Fibroblast of skin of left biceps (primary cell): ENCODE data around the gene KLHL4.
"Not testable (repeated sequence)": the region's sequence is repeated elsewhere in the genome, so short reads cannot be mapped to it uniquely, and the experiment has no call there.

Experiments used
- DNase-seq, 2 experiments: peaks; one replicate each; pipeline ENCODE4 v3.0.0-alpha.2; 2013; ENCODE audit warnings: low read depth in 2 of 2

Gene KLHL4

GRCh38 chrX:87663421-87663820 lies 145.8 kb downstream of the KLHL4 start:
- no peak for DNase-seq

DNA sequence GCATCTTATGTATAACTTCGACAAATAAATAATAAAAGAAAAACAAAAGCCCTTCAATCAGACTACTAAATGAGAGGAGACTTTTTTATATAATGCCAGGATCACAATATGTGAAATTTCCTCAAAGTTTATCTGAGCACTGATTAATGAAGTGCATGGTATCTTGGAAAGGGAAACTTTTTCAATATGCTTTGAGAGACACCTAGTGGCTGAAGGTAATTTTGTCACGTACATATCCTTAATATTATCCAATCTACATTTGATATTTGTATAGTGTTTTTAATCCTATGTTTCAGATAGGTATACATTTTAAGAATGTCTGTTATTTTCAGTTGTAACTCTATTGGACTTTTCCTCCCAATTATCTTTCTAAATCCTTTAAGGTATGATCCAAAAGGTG lies 146.8 kb downstream of the KLHL4 start:
- DNase-seq, result peak in 1 of 2 experiments; percentile 1

DNA sequence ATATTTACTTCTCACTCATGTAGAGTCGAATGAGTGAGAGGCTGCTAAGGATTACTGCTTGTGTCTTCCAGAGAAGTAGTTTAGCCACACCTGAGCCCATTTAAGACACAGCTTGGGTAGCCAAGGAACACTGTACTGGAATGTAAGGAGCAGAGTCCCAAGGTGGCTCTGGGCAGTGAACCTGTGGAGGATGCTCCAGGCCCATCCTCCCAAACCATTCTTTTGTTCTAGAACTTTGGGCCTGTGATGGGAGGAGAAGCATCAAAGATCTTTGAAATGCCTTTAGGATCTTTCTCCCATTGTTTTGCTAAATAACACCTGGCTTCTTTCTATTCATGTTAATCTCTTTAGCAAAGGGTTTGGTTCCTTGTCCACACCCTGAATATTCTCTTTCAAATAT lies 162.2 kb downstream of the KLHL4 start:
- DNase-seq, result no peak

GRCh38 chrX:87687703-87688102 lies 170.1 kb downstream of the KLHL4 start:
- DNase-seq, result no peak

- DNase-seq, result not testable (repeated sequence)
Measured at GRCh38 chrX:87688113-87688748, 170.6 kb downstream of the KLHL4 start.

GRCh38 chrX:87689218-87689617 lies 171.6 kb downstream of the KLHL4 start:
- not testable (repeated sequence) for DNase-seq

DNA sequence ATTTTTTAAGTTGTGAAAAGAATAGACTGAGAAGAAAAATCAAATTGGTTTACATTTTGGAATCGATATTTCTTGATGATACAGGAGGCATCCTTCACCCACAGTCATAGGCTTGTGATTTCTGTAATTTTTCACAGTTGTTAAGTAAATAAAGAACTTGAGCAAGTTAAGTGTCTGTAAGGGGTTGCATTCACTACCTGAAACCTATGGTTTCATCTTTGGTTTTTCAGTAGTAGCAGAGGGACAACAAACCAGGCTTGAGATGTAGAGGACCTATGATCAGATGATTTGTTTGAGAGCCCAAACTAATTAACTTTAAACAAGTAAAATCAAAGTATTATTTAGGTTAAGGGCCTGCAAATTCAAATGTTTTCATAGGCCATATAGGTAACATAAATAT lies 175.6 kb downstream of the KLHL4 start:
- no peak for DNase-seq

- DNase-seq, result no peak
Measured at GRCh38 chrX:87697409-87697808, 179.8 kb downstream of the KLHL4 start.

DNA sequence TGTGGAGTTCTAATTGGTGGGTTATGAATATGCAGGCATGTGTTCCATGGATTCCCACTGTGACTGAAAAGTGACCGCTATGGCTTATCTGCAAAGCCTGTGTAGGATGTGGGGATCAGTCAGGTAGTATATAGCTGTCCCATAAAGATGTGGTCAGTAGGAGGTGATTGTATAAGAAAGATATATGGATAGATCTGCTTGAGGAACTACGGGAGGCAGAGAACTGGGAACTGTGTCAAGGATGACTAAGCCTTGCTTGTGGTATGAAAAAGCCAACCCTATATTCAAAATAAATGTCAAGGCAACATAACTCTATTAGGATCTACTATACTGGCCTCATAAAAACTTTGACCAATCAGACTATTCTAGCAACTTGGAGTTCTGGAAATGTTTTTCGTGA lies 185.2 kb downstream of the KLHL4 start:
- DNase-seq, result no peak

DNA sequence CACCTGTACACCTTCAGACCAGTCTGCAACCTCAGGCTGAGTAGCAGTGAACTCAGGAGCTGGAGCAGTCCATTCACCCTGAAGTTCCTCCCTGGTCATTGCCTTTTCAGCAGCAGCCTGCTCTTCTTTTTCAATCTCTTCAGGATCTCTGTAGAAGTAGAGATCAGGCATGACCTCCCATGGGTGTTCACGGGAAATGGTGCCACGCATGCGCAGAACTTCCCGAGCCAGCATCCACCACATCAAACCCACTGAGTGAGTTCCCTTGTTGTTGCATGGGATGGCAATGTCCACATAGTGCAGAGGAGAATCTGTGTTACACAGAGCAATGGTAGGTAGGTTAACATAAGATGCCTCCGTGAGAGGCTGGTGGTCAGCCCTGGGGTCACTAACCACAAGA lies 185.9 kb downstream of the KLHL4 start:
- not testable (repeated sequence) for DNase-seq

- no peak for DNase-seq
Measured at GRCh38 chrX:87706134-87706533, 188.5 kb downstream of the KLHL4 start.

DNA sequence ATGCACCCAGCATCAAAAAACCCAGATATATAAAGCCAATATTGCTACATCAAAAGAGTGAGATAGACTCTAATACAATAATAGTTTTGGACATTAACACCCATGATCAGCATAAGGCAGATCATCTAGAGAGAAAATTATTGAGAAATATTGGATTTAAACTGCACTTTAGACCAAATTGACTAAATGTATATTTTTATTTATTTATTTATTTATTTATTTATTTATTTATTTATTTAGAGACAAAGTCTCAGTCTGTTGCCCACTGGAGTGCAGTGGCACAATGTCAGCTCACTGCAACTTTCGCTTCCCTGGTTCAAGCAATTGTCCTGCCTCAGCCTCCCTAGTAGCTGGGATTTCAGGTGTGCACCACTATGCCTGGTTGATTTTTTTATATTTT lies 193.0 kb downstream of the KLHL4 start:
- no peak for DNase-seq
